MM.1S (cell line): ENCODE measurements around the gene ACTN1.

ENCODE experiments used
- CTCF ChIP-seq: fragments of 300-600 bp; sonication (generic); IDR thresholded peaks from 2 replicates; pipeline ENCODE4 v1.5.1; 2016; ENCODE audit warnings: antibody characterized with exemption, low read length, mixed read lengths
- EZH2 ChIP-seq: fragments of 300-600 bp; sonication (generic); optimal IDR thresholded peaks from 2 replicates; pipeline ENCODE3; 2017; ENCODE audit warnings: low read depth, mild to moderate bottlenecking, antibody characterized with exemption, low read length, mixed read lengths

GRCh38 chr14:68857516-68858070 lies 121.5 kb downstream of the ACTN1 start:
- TF ChIP-seq CTCF: no peak
- no peak for TF ChIP-seq EZH2
